Large intestine (tissue), 3 donors: Measurements from ENCODE around the gene CYP4F11. TPM values are rescaled to one million over a fixed set of nuclear protein-coding genes. Genes with fewer than 3 reads are reported as not detected.
"Not testable (repeated sequence)": the region's sequence is repeated elsewhere in the genome, so short reads cannot be mapped to it uniquely, and the experiment has no call there.

ENCODE experiments used
- DNase-seq, 2 donors: peaks; one replicate each; pipeline versions ENCODE4 v3.0.0 to v3.0.0-alpha.2; 2013
- H3K27ac ChIP-seq: one replicate; pipeline ENCODE4 v1.5.1; 2013; ENCODE audit warnings: low read length
- H3K27me3 ChIP-seq: 2 replicates; pipeline ENCODE4 v1.6.1; 2013; ENCODE audit warnings: low read length; ENCODE audit not compliant: control insufficient read depth, insufficient read depth
- H3K36me3 ChIP-seq: 2 replicates; pipeline ENCODE4 v1.6.1; 2013; ENCODE audit warnings: low read length; ENCODE audit not compliant: control insufficient read depth, insufficient read depth
- H3K4me1 ChIP-seq: one replicate; pipeline ENCODE4 v1.6.1; 2013; ENCODE audit warnings: low read length; ENCODE audit not compliant: control insufficient read depth, insufficient read depth
- H3K4me3 ChIP-seq: one replicate; pipeline ENCODE4 v1.5.1; 2013; ENCODE audit warnings: low read length
- H3K9me3 ChIP-seq: one replicate; pipeline ENCODE4 v1.6.1; 2013; ENCODE audit warnings: mild to moderate bottlenecking, low read depth, low read length, moderate library complexity; ENCODE audit not compliant: control insufficient read depth
- WGBS: methylation state at CpG from one replicate; pipeline ENCODE4 v1.1.5; 2013; ENCODE audit warnings: low lambda C conversion rate; ENCODE audit not compliant: insufficient coverage; 5-methylcytosine and 5-hydroxymethylcytosine counted together
- polyA plus RNA-seq: library from polyadenylated mRNA; unstranded; fragments of 120-200 nt; gene quantifications from one replicate; pipeline ENCODE4 v1.2.1, GENCODE V29; 2013

Gene CYP4F11
- polyA plus RNA-seq, 1 donor, result 0.18 TPM

DNA sequence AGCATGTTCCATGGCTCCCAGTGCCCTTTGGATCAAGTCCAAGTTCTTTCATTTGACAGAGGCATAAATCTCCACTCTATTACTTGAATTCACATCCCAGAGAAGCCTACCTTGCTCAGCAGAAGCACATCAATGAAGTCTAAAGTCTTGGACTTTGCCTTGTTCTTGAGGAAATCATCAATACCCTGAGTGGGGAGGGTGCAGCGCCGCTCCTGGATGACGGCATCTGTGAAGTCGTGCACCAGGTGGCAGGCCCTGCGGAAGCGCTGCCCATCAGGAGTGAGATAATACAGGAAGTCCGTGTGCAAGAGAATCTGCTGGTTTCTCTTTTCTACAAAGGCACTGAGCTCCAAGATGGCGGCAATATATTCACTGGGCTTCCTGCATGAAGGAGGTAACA lies 10.6 kb downstream of the CYP4F11 start:
- no peak for DNase-seq
- H3K4me1 ChIP-seq, result no peaks in the 10 kb centered on the region

DNA sequence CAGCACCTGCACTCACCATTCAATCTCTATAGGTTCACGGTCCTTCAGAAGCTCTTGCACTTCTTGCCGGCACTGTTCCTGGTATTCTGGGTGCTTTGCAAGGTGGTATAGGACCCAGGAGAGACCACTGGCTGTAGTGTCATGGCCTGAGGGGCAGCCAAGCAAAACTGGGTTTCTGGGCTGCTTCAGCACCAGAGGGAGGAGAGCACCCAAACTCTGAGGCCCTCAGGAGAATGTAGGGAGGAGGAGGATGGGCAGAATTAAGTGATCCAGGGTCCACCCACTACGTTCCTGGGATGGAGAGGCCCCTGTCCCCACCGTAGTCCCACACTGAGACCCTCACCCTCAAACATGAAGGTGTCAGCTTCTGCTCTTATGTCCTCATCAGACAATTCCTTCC lies 12.3 kb downstream of the CYP4F11 start:
- Histone ChIP-seq H3K4me1 (no peaks in the 10 kb centered on the region), H3K27ac (no peak overlapping the region), H3K9me3 (no peaks in the 10 kb centered on the region), H3K36me3 (no peaks in the 10 kb centered on the region), H3K27me3 (peaks cover 3% of the 10 kb centered on the region), H3K4me3 (no peak overlapping the region)
- no CpG with 5 or more reads among the region's 4 CpGs for WGBS
- DNase-seq, result no peak

More for the DNA sequence above, 10.6 kb downstream of the CYP4F11 start:
- whole genome bisulfite sequencing, result 83% methylated on average over 5 of the region's 8 CpGs
- H3K27me3 ChIP-seq, result peaks cover 3% of the 10 kb centered on the region
- H3K27ac ChIP-seq, result no peak overlapping the region
- H3K36me3 ChIP-seq, result no peaks in the 10 kb centered on the region
- no peak overlapping the region for H3K4me3 ChIP-seq
- H3K9me3 ChIP-seq, result no peaks in the 10 kb centered on the region

DNA sequence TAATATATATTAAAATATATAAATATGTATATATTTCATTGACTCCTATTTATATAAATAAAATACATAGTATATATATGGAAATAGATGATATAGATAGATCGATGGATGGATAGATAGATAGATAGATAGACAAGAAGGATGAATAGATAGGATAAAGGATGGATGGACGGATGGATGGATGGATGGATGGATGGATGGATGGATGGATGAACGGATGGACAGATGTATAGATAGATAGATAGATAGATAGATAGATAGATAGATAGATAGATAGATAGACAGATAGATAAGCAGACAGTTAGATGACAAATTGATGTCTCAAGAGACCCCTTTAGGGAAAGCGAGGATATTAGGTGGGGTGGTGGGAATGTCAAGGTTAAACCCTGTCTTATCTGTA lies 15.1 kb downstream of the CYP4F11 start:
- DNase-seq, result no peak

DNA sequence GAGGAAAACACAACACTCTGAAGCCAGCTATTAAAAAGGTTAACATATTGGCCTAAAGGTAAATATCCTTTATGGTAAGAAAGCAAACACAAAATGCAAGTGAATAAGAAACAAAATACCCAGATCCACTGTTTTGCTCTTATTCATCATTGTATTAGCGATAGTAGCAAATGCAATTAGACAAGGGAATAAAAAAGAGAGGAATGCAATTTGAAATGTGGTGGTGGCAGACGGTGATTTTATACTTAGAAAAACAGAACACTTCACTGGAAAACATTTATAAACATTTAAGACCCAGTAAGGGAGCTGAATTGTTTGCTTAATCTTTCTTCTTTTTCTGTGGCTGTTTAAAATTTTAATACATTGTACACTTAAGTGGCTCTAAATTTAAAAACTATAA lies 19.2 kb downstream of the CYP4F11 start:
- Histone ChIP-seq H3K27me3 (peaks cover 35% of the 10 kb centered on the region), H3K27ac (no peak overlapping the region), H3K9me3 (no peaks in the 10 kb centered on the region), H3K4me1 (no peaks in the 10 kb centered on the region), H3K4me3 (no peak overlapping the region), H3K36me3 (no peaks in the 10 kb centered on the region)
- DNase-seq, result no peak
- 86% methylated on average over 1 of the region's 2 CpGs for WGBS

More for the DNA sequence above, 15.1 kb downstream of the CYP4F11 start:
- Histone ChIP-seq H3K4me1 (no peaks in the 10 kb centered on the region), H3K36me3 (no peaks in the 10 kb centered on the region), H3K4me3 (no peak overlapping the region), H3K27ac (no peak overlapping the region), H3K27me3 (peaks cover 3% of the 10 kb centered on the region), H3K9me3 (no peaks in the 10 kb centered on the region)
- WGBS, result 75% methylated on average over 3 of the region's 4 CpGs

DNA sequence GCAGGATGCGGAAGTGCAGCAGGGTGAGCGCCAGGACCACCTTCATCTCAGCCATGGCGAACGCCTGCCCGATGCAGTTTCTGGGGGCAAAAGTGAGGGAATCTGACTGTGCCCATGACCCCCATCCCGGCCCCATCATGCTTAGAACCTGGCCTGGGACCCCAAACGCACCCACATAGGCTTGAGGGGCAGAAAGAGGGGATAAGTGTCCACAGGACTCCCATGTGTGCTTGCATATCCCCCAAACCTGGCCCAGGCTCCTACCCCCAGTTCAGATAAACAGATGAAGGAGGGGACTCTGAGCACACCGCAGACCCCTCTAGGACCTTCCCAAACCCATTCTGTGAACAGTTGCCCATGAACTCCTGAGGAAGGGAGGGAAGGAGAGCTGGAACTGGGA lies 20.5 kb downstream of the CYP4F11 start:
- Histone ChIP-seq H3K36me3 (no peaks in the 10 kb centered on the region), H3K9me3 (no peaks in the 10 kb centered on the region), H3K27ac (no peak overlapping the region), H3K27me3 (peaks cover 36% of the 10 kb centered on the region), H3K4me1 (no peaks in the 10 kb centered on the region), H3K4me3 (no peak overlapping the region)
- no peak for DNase-seq
- no CpG with 5 or more reads among the region's 8 CpGs for WGBS

DNA sequence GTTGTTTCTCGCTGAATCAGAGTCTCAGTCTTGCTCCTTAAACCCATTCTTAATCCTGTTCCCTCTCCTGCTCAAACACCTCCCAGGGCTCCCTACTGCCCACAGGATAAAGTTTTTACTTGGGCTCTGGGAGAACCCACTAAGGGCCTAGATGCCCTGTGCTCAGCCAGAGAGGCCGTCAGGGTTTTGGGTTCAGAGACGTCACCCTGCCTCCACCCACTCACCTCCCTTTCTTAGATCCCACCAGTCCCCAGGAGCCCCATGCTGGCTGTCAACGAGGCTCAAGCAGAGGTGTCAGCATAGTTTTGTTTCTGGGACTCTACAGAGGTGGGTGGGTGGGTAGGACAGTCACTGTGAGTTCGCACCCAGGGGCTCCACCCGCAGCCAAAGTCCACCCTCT lies 20.9 kb downstream of the CYP4F11 start:
- Histone ChIP-seq H3K27me3 (peaks cover 36% of the 10 kb centered on the region), H3K27ac (no peak overlapping the region)
- no peak for DNase-seq

DNA sequence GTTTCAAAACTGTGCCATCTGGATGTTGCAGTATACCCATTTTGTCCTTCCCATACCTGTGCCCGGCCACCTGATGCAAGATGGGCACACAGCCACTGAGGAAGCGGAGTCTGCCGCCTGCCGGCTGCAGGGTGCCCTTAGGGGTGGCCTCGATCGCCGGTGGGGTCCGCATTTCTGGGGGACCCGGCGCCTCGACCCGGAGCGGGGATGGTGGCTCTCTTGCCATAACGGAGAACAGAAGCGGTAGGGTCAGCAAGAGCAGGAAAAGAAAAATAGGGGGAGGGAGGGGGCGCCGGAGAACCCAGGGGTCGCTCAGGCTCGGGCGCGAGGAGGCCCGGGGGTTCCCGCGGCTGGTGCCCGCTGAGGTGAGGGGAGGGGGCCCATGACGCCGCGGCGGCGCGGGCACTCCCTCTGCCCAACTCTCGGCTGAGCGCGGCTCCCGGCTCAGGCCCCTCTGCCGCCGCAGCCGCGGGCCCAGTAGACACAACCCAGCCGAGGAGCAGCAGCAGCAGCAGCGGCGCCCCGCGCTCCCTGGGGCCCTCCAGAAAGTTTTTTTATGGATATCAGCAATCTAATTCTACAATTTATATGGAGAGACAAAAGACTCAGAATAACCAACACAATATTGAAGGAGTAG lies 22.6 kb downstream of the CYP4F11 start:
- Histone ChIP-seq H3K27ac (no peak overlapping the region), H3K9me3 (no peaks in the 10 kb centered on the region), H3K4me3 (no peak overlapping the region), H3K36me3 (no peaks in the 10 kb centered on the region), H3K4me1 (no peaks in the 10 kb centered on the region), H3K27me3 (peaks cover 36% of the 10 kb centered on the region)
- no peak for DNase-seq
- no CpG with 5 or more reads among the region's 44 CpGs for WGBS

More for the DNA sequence above, 20.9 kb downstream of the CYP4F11 start:
- no peak overlapping the region for H3K4me3 ChIP-seq
- H3K36me3 ChIP-seq, result no peaks in the 10 kb centered on the region
- H3K4me1 ChIP-seq, result no peaks in the 10 kb centered on the region
- WGBS, result no CpG with 5 or more reads among the region's 6 CpGs
- no peaks in the 10 kb centered on the region for H3K9me3 ChIP-seq

DNA sequence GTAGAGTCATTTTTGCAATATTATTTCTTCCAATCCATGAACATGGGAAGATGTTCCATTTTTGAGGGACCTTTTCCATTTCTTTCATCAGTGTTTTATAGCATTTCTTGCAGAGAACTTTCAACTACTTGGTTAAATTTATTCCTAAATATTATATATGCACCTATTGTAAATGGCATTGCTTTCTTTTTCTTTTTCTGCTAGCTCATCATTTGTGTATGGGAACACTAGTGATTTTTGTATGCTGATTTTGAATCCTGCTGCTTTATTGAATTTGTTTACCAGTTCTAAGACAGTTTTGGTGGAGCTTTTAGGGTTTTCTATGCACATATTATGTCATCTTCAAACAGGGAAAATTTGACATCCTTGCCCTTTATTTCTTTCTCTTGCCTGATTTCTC lies 29.3 kb downstream of the CYP4F11 start:
- Histone ChIP-seq H3K4me3 (no peak overlapping the region), H3K27me3 (peaks cover 5% of the 10 kb centered on the region), H3K4me1 (no peaks in the 10 kb centered on the region), H3K36me3 (no peaks in the 10 kb centered on the region), H3K27ac (no peak overlapping the region), H3K9me3 (no peaks in the 10 kb centered on the region)
- DNase-seq, result no peak

DNA sequence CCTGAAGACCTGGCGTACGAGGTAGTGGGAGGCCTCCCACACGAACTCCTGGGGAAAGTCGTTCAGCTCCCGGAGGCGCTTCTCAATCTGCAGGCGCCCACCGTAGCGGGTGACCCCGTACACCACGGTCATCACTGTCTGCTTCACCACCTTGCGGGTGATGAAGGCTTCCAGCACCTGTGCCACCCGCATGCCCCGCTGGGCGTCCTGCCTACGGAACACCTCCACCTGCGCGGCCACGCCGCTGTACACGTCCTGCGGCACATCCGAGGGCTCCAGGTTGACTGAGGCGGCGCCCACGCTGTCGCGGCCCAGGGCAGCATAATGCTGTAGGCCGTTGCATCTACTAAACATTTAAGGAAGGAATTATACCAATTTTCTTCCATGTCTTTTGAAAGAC lies 31.4 kb downstream of the CYP4F11 start:
- H3K36me3 ChIP-seq, H3K4me3 ChIP-seq: not testable (repeated sequence)
- WGBS, result no CpG with 5 or more reads among the region's 29 CpGs

DNA sequence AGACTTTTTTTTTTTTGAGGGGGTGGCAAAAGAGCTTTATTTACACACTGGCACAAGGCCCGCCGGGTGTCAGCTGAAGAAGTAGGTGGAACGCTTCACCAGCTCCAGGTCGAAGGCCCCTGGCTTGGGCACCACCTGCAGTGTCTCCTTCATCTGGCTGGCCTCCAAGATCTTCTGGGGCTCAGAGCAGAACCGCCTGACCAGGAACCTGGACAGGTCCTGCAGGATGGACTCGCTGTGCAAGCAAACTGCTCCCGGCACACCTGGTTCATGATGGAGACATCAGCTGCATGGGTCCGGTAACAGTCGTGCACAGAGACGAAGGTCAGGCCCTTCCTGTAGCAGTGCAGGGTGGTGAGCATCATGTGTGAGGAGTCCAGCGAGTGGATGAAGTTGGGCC lies 32.1 kb downstream of the CYP4F11 start:
- peaks cover 10% of the 10 kb centered on the region for H3K27me3 ChIP-seq
- H3K27ac ChIP-seq, result no peak overlapping the region
- DNase-seq, result no peak
- H3K4me1 ChIP-seq, result no peaks in the 10 kb centered on the region
- no CpG with 5 or more reads among the region's 11 CpGs for WGBS
- H3K4me3 ChIP-seq, result no peak overlapping the region
- no peaks in the 10 kb centered on the region for H3K36me3 ChIP-seq
- no peaks in the 10 kb centered on the region for H3K9me3 ChIP-seq

More for the DNA sequence above, 31.4 kb downstream of the CYP4F11 start:
- H3K27me3 ChIP-seq, result peaks cover 10% of the 10 kb centered on the region
- not testable (repeated sequence) for DNase-seq, H3K27ac ChIP-seq, H3K4me1 ChIP-seq, H3K9me3 ChIP-seq

DNA sequence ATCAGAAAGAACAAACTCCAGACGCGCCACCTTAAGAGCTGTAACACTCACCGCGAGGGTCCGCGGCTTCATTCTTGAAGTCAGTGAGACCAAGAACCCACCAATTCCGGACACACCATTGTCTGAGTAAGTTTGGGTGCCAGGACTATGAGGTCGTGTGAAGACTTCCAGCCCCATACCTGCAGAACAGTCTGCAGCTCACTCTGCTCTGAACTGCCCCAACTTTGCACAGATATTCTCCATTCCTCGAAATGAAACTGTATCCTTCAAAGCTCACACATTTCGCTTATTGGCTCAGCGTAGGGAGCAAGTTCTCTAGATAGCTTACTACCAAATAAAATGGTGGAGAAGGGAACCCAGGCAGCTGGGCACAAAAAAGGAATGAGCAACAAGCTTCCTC lies 33.8 kb downstream of the CYP4F11 start:
- H3K4me3 ChIP-seq, result no peak overlapping the region
- peaks cover 10% of the 10 kb centered on the region for H3K27me3 ChIP-seq
- no peaks in the 10 kb centered on the region for H3K9me3 ChIP-seq
- no CpG with 5 or more reads among the region's 11 CpGs for WGBS
- no peak for DNase-seq
- no peaks in the 10 kb centered on the region for H3K36me3 ChIP-seq
- no peak overlapping the region for H3K27ac ChIP-seq
- no peaks in the 10 kb centered on the region for H3K4me1 ChIP-seq
